ENCODE results near the gene SRSF2. TPM values are rescaled to one million over a fixed set of nuclear protein-coding genes. Genes with fewer than 3 reads are reported as not detected.
"Not testable (repeated sequence)": the region's sequence is repeated elsewhere in the genome, so short reads cannot be mapped to it uniquely, and the experiment has no call there.

The SRSF2 gene
- total RNA-seq, 8 experiments from 2014 or later, result 68.1 to 302 (median 147) TPM

DNA sequence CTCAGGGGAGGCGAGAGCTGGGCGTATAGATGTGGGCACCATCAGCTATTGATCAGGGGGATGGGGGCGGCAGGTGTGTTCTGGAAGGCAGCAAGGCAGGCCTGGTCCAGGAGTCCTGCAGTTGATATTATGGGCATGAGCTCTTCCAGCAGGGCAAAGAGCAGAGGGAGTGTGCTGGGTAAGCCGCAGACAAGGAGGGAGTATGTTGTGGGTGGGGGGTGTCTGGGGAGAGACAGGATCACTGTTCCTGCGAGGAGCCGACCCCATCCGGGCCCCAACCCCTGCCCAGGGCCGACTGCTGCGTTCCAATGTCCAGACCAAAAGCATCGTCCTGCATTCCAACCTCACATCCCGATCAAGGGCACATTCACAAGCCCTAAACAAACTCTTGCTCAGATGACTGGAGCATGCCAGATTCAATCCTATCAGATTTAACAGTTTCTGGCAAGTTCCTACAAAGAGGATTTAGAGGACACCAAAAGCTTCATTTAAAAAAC is 35.6 kb downstream of the SRSF2 start:
- 0 to 76% (median 55%) methylated on average over 1 to 9 of the region's 11 CpGs; no CpG with 5 or more reads in 4 of the 10 experiments for WGBS, 10 experiments
- Histone ChIP-seq H3K4me1 (replicated peaks in 1 of 2) (peaks cover 47 to 54% of the 10 kb centered on the region in 2 donors), H3K4me3 (peak overlapping the region in 2 of 5 donors; percentile 26 to 32), H3K27ac (peak overlapping the region; percentile 73 to 87)
- in situ Hi-C loops (cut with MboI; ENCODE audit: low pct_unique_long_range_greater_than_20kb in 2 of 9, low sequenced_read_pairs in 9 of 9, unreplicated experiment in 9 of 9), result loop anchor here in 2 of 9 experiments (25.0 kb wide), 1 partner anchor 164 kb away; the partner anchor contains the start of genes CYGB (in 2 of the 2) and PRCD (in 2 of the 2)
- ATAC-seq (replicated peaks in 6 of 8), result no peak

GRCh38 chr17:76700617-76701470 is 36.3 kb downstream of the SRSF2 start:
- H3K27ac ChIP-seq, result peak overlapping the region; percentile 73 to 87
- peak overlapping the region in 4 of 5 donors; percentile 6 to 32 (median 19) for H3K4me3 ChIP-seq
- H3K4me1 ChIP-seq (replicated peaks in 1 of 2), result peaks cover 47 to 55% of the 10 kb centered on the region in 2 donors
- ATAC-seq (replicated peaks in 6 of 8), result peak; percentile 33 to 83 (median 79)
- WGBS, 10 experiments, result 0 to 58% (median 24%) methylated on average over 2 to 9 of the region's 33 CpGs; no CpG with 5 or more reads in 4 of the 10 experiments
- in situ Hi-C loops (cut with MboI; ENCODE audit: low pct_unique_long_range_greater_than_20kb in 2 of 9, low sequenced_read_pairs in 9 of 9, unreplicated experiment in 9 of 9), result loop anchor here in 2 of 9 experiments (25.0 kb wide), 1 partner anchor 164 kb away; the partner anchor contains the start of genes CYGB (in 2 of the 2) and PRCD (in 2 of the 2)

- peaks cover 47 to 55% of the 10 kb centered on the region in 2 donors for H3K4me1 ChIP-seq (replicated peaks in 1 of 2)
- peak in 5 of 8 experiments; percentile 5 to 10 (median 7) for ATAC-seq (replicated peaks in 6 of 8)
- in situ Hi-C loops (cut with MboI; ENCODE audit: low pct_unique_long_range_greater_than_20kb in 2 of 9, low sequenced_read_pairs in 9 of 9, unreplicated experiment in 9 of 9), result loop anchor here in 2 of 9 experiments (25.0 kb wide), 1 partner anchor 163 kb away; the partner anchor contains the start of genes CYGB (in 2 of the 2) and PRCD (in 2 of the 2)
- WGBS, 10 experiments, result 22 to 100% (median 79%) methylated on average over 1 to 7 of the region's 8 CpGs; no CpG with 5 or more reads in 1 of the 10 experiments
- H3K27ac ChIP-seq, result peak overlapping the region; percentile 73 to 87
- peak overlapping the region in 1 of 5 donors; percentile 32 for H3K4me3 ChIP-seq
These were observed 36.9 kb downstream of the SRSF2 start for GRCh38 chr17:76700270-76700616.

- 67 to 100% (median 88%) methylated on average over 1 to 4 of the region's 7 CpGs; no CpG with 5 or more reads in 6 of the 10 experiments for WGBS, 10 experiments
- Histone ChIP-seq H3K27ac (peak overlapping the region; percentile 89 to 96), H3K4me1 (replicated peaks in 1 of 2) (peaks cover 47 to 55% of the 10 kb centered on the region in 2 donors)
- H3K4me3 ChIP-seq; ATAC-seq (replicated peaks in 6 of 8); in situ Hi-C loops (cut with MboI; ENCODE audit: low pct_unique_long_range_greater_than_20kb in 2 of 9, low sequenced_read_pairs in 9 of 9, unreplicated experiment in 9 of 9): not testable (repeated sequence)
These were observed 38.6 kb downstream of the SRSF2 start for GRCh38 chr17:76698466-76698977.

GRCh38 chr17:76697702-76698465 is 39.2 kb downstream of the SRSF2 start:
- peak overlapping the region; percentile 89 to 96 for H3K27ac ChIP-seq
- peak; percentile 2 to 66 (median 58) for ATAC-seq (replicated peaks in 6 of 8)
- H3K4me1 ChIP-seq (replicated peaks in 1 of 2), result peaks cover 42 to 53% of the 10 kb centered on the region in 2 donors
- peak overlapping the region in 1 of 5 donors; percentile 5 for H3K4me3 ChIP-seq
- in situ Hi-C loops (cut with MboI; ENCODE audit: low pct_unique_long_range_greater_than_20kb in 2 of 9, low sequenced_read_pairs in 9 of 9, unreplicated experiment in 9 of 9), result no loop called here
- 0% methylated on average over 4 of the region's 17 CpGs; no CpG with 5 or more reads in 9 of the 10 experiments for WGBS, 10 experiments

GRCh38 chr17:76696763-76697701 is 40.1 kb downstream of the SRSF2 start:
- in situ Hi-C loops (cut with MboI; ENCODE audit: low pct_unique_long_range_greater_than_20kb in 2 of 9, low sequenced_read_pairs in 9 of 9, unreplicated experiment in 9 of 9), result no loop called here
- H3K4me1 ChIP-seq (replicated peaks in 1 of 2), result peaks cover 40 to 52% of the 10 kb centered on the region in 2 donors
- peak in 7 of 8 experiments; percentile 2 to 61 (median 19) for ATAC-seq (replicated peaks in 6 of 8)
- WGBS, 10 experiments, result 47 to 90% (median 77%) methylated on average over 2 to 16 of the region's 25 CpGs
- peak overlapping the region in 1 of 5 donors; percentile 5 for H3K4me3 ChIP-seq
- H3K27ac ChIP-seq, result peak overlapping the region; percentile 89 to 96

GRCh38 chr17:76695059-76695831 is 41.9 kb downstream of the SRSF2 start:
- Histone ChIP-seq H3K4me1 (replicated peaks in 1 of 2) (peaks cover 25 to 36% of the 10 kb centered on the region in 2 donors), H3K27ac (no peak overlapping the region), H3K4me3 (no peak overlapping the region)
- 73 to 96% (median 94%) methylated on average over 5 to 9 of the region's 16 CpGs; no CpG with 5 or more reads in 2 of the 10 experiments for WGBS, 10 experiments
- in situ Hi-C loops (cut with MboI; ENCODE audit: low pct_unique_long_range_greater_than_20kb in 2 of 9, low sequenced_read_pairs in 9 of 9, unreplicated experiment in 9 of 9), result no loop called here
- ATAC-seq (replicated peaks in 6 of 8), result peak in 1 of 8 experiments; percentile 26

GRCh38 chr17:76691379-76692191 is 45.5 kb downstream of the SRSF2 start:
- in situ Hi-C loops (cut with MboI; ENCODE audit: low pct_unique_long_range_greater_than_20kb in 2 of 9, low sequenced_read_pairs in 9 of 9, unreplicated experiment in 9 of 9), result no loop called here
- H3K4me1 ChIP-seq (replicated peaks in 1 of 2), result peaks cover 8 to 12% of the 10 kb centered on the region in 2 donors
- no peak for ATAC-seq (replicated peaks in 6 of 8)
- H3K4me3 ChIP-seq, result no peak overlapping the region
- no peak overlapping the region for H3K27ac ChIP-seq
- 83 to 98% (median 90%) methylated on average over 2 to 10 of the region's 14 CpGs; no CpG with 5 or more reads in 2 of the 10 experiments for WGBS, 10 experiments

DNA sequence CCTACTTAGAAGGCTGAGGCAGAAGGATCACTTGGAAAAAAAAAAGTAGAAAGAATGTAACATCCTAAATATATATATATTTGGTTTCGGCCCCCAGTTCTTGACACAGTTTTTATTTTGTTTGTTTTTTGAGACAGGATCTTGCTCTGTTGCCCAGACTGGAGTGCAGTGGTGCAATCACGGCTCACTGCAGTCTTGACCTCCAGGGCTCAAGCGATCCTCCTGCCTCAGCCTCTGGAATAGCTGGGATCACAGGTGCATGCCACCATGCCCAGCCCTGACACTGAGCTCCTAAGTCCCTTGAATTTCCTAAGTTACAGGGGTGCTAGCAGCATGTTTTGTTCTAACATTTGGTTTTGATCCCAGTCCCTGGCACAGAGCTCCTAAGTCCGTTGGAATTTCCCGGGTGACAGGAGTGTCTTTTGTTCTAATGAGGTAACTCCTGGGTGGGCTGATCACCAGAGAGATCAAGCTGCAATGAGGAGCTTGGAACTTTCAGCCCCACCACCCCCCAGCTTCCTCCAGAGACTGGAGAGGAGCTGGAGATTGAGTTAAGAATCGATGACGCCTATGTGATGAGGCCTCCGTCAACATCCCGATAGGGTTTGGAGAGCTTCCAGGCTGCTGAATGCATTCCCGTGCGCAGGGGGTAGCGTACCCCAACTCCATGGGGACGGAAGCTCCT is 46.4 kb downstream of the SRSF2 start:
- peak in 1 of 8 experiments; percentile 21 for ATAC-seq (replicated peaks in 6 of 8)
- Histone ChIP-seq H3K4me3 (no peak overlapping the region), H3K4me1 (replicated peaks in 1 of 2) (peaks cover 13 to 18% of the 10 kb centered on the region in 2 donors), H3K27ac (no peak overlapping the region)
- in situ Hi-C loops (cut with MboI; ENCODE audit: low pct_unique_long_range_greater_than_20kb in 2 of 9, low sequenced_read_pairs in 9 of 9, unreplicated experiment in 9 of 9), result no loop called here
- WGBS, 10 experiments, result 66 to 100% (median 92%) methylated on average over 1 to 6 of the region's 13 CpGs

DNA sequence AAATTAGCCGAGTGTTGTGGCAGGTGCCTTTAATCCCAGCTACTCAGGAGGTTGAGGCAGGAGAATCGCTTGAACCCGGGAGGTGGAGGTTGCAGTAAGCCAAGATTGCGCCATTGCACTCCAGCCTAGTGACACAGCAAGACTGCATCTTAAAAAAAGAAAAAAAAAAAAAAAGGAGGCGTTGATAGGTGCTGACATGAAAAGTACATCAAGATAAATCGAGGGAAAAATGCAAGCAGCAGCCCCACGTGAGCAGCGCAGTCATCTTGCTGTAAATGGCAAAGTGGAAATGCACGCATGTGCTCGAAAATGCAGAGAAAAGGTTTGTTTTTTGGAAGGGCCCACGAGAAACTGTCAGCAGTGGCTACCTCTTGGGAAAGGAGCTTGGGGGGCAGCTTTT is 47.3 kb downstream of the SRSF2 start:
- WGBS, 10 experiments, result 83 to 100% (median 91%) methylated on average over 1 to 10 of the region's 11 CpGs
- ATAC-seq (replicated peaks in 6 of 8), result no peak
- no peak overlapping the region for H3K27ac ChIP-seq
- peaks cover 13 to 18% of the 10 kb centered on the region in 2 donors for H3K4me1 ChIP-seq (replicated peaks in 1 of 2)
- no peak overlapping the region for H3K4me3 ChIP-seq
- in situ Hi-C loops (cut with MboI; ENCODE audit: low pct_unique_long_range_greater_than_20kb in 2 of 9, low sequenced_read_pairs in 9 of 9, unreplicated experiment in 9 of 9), result no loop called here
